ENCODE data around the gene PEX5L.

- TF ChIP-seq POLR2A (IDR thresholded peaks at IDR 0.05; ENCODE audit: low read depth, low read length) (no peak), TAF1 (IDR thresholded peaks at IDR 0.05; ENCODE audit: borderline replicate concordance, low read depth, low read length) (no peak), POLR2AphosphoS5 (IDR thresholded peaks at IDR 0.05; ENCODE audit: low read depth, low read length) (no peak)
Observed at GRCh38 chr3:179948740-179949139, 88.0 kb downstream of the PEX5L start.
